GM21360 (cell line): ENCODE data around the gene MPST.

Source experiments
- ATAC-seq: cut with Tn5 transposase; IDR thresholded peaks from one replicate; pipeline ENCODE4 v1.9.1; 2021; ENCODE audit warnings: mild to moderate bottlenecking, moderate library complexity; ENCODE audit not compliant: unreplicated experiment

Gene MPST

DNA sequence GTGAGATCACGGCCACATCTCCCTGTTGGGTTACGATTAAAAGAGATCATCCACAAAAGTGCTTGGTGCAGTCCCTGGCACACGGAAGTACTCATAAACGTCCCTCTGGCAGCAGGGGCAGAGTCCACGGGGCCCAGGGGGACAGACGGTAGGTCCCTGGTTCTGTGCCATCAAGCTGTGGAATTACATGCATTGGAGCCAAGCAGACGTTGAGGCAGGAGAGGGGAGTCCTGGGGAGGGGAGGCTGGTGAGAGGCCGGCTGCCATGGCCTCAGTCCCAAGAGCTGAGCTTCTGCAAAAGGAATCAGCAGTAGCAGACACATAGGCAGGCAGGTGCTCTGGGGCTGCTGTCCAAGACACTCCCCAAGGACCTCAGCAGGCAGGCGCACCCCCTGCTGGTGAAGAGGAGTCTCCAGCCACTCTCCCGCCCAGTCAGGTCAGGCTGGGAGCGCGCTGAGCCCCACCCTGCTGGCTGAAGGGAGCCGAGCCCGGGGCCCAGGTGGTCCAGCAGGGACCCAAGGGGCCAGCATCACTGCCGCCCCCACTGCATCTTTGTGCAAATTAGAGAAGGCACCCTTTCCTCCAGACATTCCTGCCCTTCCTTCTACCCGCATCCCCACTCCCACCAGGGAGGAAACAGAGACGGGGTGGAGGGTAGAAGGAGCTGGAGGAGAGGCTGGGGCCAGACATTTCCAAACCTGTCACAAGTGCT, 24.4 kb downstream of the MPST start:
- ATAC-seq = no peak

DNA sequence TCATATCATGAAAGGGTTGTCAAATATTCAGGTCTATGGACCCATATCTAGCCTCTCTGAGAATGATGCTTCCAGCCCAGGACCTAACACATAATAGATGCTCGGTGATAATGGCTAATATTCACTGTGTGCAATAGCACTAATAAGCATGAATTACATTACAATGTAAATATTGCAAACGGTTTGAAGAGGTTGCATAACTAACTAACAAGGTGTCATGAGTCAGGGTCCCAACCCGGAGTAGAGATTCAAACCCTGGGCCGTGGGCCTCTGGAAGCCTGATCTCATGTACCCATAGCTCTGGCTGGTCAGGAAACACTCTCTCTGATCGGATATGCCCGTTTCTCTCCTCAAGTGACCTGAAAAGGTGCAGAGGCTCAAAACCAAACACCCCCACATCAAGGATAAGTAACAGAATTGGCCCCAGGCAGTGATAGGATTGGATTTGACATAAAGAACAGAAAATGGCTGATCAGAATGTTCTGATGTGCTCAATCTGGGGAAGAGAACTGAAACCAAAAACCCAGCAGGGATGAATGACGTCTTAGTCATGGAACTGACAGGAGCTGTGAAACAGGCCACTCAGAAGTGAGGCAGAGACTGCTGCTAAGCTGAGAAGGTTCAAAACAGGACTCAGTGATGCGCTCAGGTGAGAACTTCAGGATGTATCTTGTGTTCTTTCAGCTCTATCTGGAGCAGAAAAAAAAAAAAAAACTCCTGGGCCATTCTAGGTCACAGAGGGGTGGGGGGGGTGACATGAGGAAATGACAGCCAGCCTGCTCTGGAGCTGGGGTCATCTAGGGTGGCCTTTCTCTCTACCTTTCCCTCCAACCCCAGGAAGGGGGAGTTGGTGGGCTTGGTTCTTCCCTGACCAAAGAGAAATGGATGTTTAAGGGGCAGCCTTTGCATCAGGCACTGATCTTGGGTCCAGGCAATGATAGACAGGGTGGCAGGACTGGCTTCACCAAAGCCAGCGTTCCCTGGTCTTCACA, 25.4 kb downstream of the MPST start:
- ATAC-seq = no peak

DNA sequence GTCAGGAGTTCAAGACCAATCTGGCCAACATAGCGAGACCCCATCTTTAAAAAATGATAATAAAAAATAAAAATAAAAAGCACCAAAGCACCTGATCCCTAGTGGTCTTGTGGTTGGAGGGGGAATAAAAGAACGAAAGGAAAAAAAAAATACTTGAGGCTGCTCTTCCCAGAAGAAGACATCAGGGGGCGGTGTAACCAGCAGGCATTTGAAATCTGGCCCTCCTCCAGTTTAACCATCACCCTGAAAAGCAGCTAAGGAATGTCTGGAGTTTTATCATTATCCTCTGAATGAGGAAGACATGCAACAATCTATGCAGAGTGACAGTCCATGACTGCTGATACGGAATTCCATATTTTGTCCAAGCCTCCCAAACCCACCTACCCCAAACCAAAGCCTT, 26.4 kb downstream of the MPST start:
- ATAC-seq = no peak

DNA sequence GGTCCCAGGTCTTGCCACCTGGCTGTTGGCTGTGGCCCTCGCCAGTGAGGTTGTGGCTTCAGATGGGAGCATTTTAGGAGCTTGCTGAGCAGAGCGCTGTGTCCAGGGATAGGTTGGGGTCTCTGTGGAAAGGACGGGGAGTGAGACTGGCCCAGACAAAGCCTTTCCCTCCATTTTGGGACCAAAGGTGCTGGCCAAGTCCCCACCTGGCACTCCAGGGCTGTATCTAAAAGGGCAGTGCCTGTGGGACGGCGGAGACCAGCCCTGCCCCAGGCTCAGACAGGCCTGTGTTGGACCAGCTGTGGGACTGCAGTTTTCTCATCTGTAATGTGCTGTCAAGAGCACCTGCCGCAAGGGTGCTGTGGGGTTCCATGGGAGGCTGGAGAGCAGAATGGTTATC, 27.0 kb downstream of the MPST start:
- no peak for ATAC-seq

- no peak for ATAC-seq
These were observed 27.5 kb downstream of the MPST start for GRCh38 chr22:37047006-37047405.

GRCh38 chr22:37048133-37048532, 28.6 kb downstream of the MPST start:
- ATAC-seq = no peak

DNA sequence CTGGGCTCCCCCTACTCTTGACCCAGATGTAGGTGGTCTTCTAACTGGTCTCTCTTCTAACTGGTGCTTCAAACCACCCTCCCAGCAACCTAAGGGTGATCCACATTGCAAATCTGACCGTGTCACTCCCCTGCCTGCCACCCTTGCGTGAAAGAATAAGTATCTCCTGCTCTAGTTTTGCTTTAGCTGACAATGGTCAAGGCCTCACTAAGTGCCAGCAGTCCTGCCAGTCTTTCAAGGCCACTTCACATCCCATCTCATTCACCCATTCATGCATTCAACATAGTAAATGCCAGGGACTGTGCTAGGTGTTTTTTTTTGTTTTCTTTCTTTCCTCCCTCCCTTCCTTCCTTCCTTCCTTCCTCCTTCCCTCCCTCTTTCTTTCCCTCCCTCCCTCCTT, 29.7 kb downstream of the MPST start:
- ATAC-seq = no peak

- no peak for ATAC-seq
These were observed 31.4 kb downstream of the MPST start for GRCh38 chr22:37050913-37051312.

DNA sequence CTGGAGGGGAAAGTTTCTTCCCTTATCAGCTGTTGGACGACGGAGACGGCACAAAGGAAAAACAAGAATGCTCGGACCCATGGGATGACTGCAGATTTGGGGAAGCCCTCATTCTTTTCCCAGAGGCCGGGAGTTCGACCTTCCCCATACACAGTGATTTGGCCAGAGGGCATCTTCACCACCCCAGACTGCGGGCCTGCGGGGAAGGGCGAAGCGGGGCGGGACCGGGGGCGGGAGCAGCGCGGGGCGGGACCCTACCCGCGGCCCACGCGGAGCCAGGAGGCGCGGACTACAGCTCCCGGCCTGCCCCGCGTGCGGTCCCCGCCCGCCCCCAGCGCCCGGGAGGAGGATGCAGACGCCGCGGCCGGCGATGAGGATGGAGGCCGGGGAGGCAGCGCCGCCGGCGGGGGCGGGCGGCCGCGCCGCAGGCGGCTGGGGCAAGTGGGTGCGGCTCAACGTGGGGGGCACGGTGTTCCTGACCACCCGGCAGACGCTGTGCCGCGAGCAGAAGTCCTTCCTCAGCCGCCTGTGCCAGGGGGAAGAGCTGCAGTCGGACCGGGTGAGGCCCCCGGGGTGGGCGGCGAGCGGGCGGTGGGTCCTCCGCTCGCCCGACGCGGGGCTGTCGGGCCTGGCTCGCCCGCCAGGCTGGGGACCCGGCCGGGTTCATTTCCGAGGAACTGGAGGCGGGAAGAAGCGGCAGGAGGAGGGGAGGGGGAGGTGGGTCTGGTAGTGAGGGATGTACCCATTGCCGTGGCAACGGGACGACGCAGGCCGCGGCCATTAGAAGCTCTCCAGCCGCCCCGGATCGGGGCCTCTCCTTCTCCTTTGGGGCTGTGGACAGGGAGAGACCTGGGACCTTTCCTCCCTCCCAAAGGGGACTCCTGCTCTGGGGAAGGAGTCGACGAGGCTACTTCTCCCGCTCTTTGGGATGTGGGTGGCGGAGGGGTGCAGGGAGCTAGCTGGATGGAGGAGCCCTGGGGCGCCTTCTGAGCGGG, 32.1 kb downstream of the MPST start, which contains the start of gene KCTD17:
Gene KCTD17 (plus strand): TSS at position 352 of the 995 bp plus-strand sequence. CDS start 19 bp downstream, at position 371.
- no peak for ATAC-seq

- ATAC-seq = no peak
These were observed 33.1 kb downstream of the MPST start for GRCh38 chr22:37052386-37053309.

DNA sequence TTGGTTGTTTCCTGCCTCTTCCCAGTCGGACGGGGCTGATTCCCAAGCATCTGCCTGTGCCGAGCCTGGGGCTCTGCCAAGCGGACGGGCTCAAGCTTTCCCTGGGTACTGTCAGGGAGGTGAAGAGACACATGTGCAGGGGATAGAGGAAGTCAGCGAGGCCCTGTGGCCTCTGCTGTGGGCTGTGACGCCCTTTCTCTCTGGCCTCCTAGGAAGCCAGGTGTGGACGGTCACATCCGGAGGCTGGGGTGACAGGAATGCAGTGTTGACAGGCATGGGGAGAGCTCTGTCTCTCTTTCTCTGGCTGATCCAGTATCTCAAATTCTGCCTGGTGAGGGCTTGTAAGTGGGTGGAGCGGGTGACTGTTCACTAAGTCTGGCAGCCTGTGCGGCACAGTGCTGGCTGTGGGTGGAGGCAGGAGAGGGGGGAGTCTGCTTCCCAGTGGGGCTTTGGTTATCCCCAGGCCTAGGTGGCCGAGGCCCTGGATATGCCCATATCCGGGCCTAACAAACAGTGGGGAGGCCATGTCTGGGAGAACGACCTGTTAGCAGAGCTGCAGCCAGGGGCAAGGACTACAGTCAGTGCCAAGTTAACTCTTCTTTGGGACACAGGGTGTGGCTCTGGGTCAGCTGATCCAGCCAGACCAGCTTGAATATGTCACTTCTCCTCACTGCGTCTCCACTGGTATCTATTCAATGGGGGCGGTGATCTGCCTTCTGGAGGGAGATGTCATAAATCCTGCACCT, 33.9 kb downstream of the MPST start:
- no peak for ATAC-seq

DNA sequence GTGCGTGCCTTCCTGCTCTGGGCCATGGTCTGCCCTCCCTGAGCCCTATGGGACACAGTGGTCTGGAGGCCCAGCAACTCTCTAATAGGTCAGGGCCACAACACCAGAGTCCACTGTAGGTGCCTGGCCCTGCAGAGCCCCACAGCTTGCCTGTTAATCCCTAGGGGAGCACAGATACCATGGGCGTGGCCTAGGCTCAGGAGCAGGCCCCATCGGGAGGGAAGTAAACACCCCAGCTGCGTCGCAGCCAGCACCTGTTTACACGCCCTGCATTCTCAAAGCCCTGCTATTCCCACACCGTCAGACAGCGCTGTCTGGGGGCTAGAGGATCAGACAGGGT, 34.5 kb downstream of the MPST start:
- ATAC-seq = no peak

DNA sequence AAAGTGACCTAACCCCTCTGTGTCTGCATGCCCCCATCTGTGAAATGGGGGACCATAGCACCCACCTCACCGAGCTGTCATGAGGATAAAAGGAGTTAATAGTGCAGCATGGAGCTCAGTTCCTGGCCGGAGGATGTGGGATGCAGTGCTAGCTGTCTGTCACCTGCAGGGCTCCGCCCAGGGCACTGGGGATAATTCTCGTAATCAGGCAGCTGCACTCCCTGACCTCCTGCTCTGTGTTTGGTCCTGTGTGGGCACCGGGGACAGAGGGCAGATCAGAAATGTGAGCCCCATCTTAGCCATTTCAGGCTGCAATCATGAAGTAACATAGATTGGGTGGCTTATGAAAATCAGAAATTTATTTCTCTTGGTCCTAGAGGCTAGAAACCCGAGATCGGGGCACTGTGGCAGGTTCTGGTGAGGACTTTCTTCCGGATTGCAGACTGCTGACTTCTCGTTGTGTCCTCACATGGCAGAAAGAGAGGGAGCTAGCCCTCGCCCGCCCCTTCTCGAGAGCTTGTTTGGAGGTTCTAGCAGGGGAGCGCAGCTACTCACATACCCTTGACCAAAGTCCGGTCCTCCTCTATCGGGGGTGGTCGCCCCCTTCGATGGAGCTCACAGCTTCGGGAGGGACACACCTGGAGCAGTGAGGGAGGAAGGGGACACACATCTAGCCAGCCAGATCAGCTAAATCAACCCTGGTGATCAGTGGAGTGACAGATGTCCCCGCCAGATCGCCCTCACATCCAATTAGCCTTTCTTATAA, 35.2 kb downstream of the MPST start:
- no peak for ATAC-seq

DNA sequence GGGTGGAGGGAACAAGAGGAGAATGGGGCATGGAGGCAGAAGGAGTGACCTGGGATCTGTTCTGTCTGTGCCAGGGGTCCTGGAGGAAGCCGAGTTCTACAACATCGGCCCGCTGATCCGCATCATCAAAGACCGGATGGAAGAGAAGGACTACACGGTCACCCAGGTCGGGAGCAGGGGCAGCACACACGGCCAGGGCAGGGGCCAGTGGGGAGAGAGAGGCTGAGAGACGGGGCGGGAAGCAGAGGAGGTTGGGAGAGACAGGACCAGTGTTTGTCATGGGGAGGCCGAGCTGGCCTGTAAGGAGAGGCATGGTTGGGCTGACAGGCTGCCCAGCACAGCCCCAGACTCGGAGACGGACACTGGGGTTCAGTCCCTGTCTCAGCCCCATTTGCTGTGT, 36.7 kb downstream of the MPST start:
- no peak for ATAC-seq

- no peak for ATAC-seq
These were observed 37.7 kb downstream of the MPST start for GRCh38 chr22:37057226-37057625.

- ATAC-seq = no peak
These were observed 38.4 kb downstream of the MPST start for GRCh38 chr22:37057796-37058510.

DNA sequence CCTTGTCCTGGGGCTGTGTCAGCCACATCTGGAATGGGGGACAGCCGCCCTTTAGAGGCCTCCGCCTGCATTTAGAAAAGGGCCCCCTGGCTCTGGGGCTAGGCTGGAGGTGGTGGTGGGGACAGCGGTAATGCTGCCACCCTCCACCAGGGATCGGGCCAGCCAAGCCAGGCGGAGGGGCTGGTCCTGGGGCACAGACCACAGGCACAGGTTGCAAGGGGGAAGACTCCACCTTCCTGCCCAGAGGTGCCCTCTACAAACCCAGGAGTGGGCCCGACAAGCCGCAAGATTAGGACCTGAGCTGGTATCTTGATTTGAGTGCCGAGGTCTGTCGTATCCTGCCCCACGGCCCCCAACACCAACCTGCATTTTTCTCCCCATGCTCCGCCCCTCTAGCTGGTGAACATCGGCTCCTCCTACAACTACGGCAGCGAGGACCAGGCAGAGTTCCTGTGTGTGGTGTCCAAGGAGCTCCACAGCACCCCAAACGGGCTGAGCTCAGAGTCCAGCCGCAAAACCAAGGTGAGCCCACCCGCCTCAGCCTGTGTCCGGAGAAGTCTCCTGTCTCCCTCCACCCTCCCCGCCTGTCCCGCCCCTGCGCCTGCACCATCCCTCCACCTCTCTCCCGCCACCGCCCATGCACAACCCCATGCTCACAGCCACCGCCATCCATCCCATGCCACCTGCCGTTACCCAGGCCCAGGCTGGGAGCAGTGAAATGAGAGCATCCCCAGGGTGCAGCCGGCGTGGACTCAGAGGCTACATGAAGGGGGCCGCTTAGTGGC, 39.6 kb downstream of the MPST start:
- ATAC-seq = no peak
